Colonic mucosa (tissue), 4 donors: ENCODE data around the gene ATXN2L. TPM values are rescaled to one million over a fixed set of nuclear protein-coding genes. Genes with fewer than 3 reads are reported as not detected.
"Not testable (repeated sequence)": the region's sequence is repeated elsewhere in the genome, so short reads cannot be mapped to it uniquely, and the experiment has no call there.

Experiments used
- DNase-seq: peaks from one replicate; pipeline ENCODE4 v3.0.0-alpha.2; 2020
- H3K27ac ChIP-seq: fragments of 200-600 bp; one replicate; pipeline ENCODE4 v1.8.0; 2021
- H3K27me3 ChIP-seq: fragments of 200-600 bp; one replicate; pipeline ENCODE4 v1.8.0; 2021
- H3K36me3 ChIP-seq: fragments of 200-600 bp; one replicate; pipeline ENCODE4 v1.8.0; 2021
- H3K4me1 ChIP-seq: fragments of 200-600 bp; one replicate; pipeline ENCODE4 v1.8.0; 2021; ENCODE audit warnings: mild to moderate bottlenecking
- H3K4me3 ChIP-seq: fragments of 200-600 bp; one replicate; pipeline ENCODE4 v1.8.0; 2021
- H3K9ac ChIP-seq, 2 donors: one replicate each; pipeline ENCODE4 v1.7.0; 2013; ENCODE audit warnings: control low read depth in 2 of 2, low read depth in 2 of 2, low read length in 2 of 2
- H3K9me3 ChIP-seq: fragments of 200-600 bp; one replicate; pipeline ENCODE4 v1.8.0; 2021
- CTCF ChIP-seq: fragments of 200-600 bp; IDR thresholded peaks from one replicate; pipeline ENCODE4 v1.8.0; 2022; ENCODE audit warnings: antibody characterized with exemption, mild to moderate bottlenecking
- intact Hi-C: fragments of 100-400 bp; cut with DNase I; formaldehyde crosslinking; loops from one replicate; pipeline ENCODE4 v1.14.1; 2022
- total RNA-seq, 2 donors: library from RNA; stranded (reverse); fragmentation: NEBNext Ultra II Directional in 1 of 2; extraction: Animal tissue kit (Norgen Biotek cat#: 25700) in 1 of 2; gene quantifications; one replicate each; pipeline ENCODE4 v1.2.1, GENCODE V29; 2021
- donor health status: healthy.
- donor health status: DM: no; HTN: no; CAD: no.
- donor health status: DM: no; HTN: no; CAD: no.

ATXN2L gene
- total RNA-seq, 2 donors from 2014 or later = 85.3 to 134 TPM

GRCh38 chr16:28879841-28880588 lies 57.2 kb downstream of the ATXN2L start:
- Histone ChIP-seq H3K27ac (no peak overlapping the region), H3K9ac (peak overlapping the region; percentile 60 to 71), H3K4me3 (peak overlapping the region; percentile 78), H3K36me3 (no peaks in the 10 kb centered on the region), H3K4me1 (peaks cover 8% of the 10 kb centered on the region), H3K27me3 (no peaks in the 10 kb centered on the region), H3K9me3 (no peaks in the 10 kb centered on the region)
- intact Hi-C loops = no loop called here
- peak; percentile 91 for DNase-seq
- TF ChIP-seq CTCF = no peak

GRCh38 chr16:28880589-28880915 lies 57.8 kb downstream of the ATXN2L start:
- DNase-seq = no peak
- intact Hi-C loops = no loop called here
- Histone ChIP-seq H3K9me3 (no peaks in the 10 kb centered on the region), H3K27me3 (no peaks in the 10 kb centered on the region), H3K9ac (no peak overlapping the region), H3K27ac (no peak overlapping the region), H3K4me3 (no peak overlapping the region), H3K36me3 (no peaks in the 10 kb centered on the region), H3K4me1 (peaks cover 8% of the 10 kb centered on the region)
- TF ChIP-seq CTCF = no peak

- Histone ChIP-seq H3K27me3 (no peaks in the 10 kb centered on the region), H3K4me3 (no peak overlapping the region), H3K9me3 (no peaks in the 10 kb centered on the region), H3K27ac (no peak overlapping the region), H3K4me1 (peaks cover 8% of the 10 kb centered on the region), H3K9ac (no peak overlapping the region), H3K36me3 (no peaks in the 10 kb centered on the region)
- intact Hi-C loops = no loop called here
- no peak for DNase-seq
- no peak for TF ChIP-seq CTCF
These were observed 58.2 kb downstream of the ATXN2L start for GRCh38 chr16:28880955-28881354.

- H3K9ac ChIP-seq, DNase-seq, intact Hi-C loops, H3K9me3 ChIP-seq, H3K27me3 ChIP-seq, H3K27ac ChIP-seq, H3K4me3 ChIP-seq, H3K4me1 ChIP-seq, H3K36me3 ChIP-seq: not testable (repeated sequence)
These were observed 58.8 kb downstream of the ATXN2L start for GRCh38 chr16:28881565-28881964.

- intact Hi-C loops = no loop called here
- Histone ChIP-seq H3K36me3 (no peaks in the 10 kb centered on the region), H3K9me3 (no peaks in the 10 kb centered on the region), H3K4me3 (no peak overlapping the region), H3K27me3 (no peaks in the 10 kb centered on the region), H3K27ac (no peak overlapping the region), H3K9ac (no peak overlapping the region), H3K4me1 (peaks cover 8% of the 10 kb centered on the region)
- no peak for TF ChIP-seq CTCF
- no peak for DNase-seq
These were observed 59.9 kb downstream of the ATXN2L start for GRCh38 chr16:28882551-28883160.
